ENCODE results near the gene PLIN3. TPM values are rescaled to one million over a fixed set of nuclear protein-coding genes. Genes with fewer than 3 reads are reported as not detected.
"Not testable (repeated sequence)": the region's sequence is repeated elsewhere in the genome, so short reads cannot be mapped to it uniquely, and the experiment has no call there.

Gene PLIN3
- total and polyA plus RNA-seq, 2 donors (not counting 1 experiment from before 2014, with no cell fraction given) = 27.6 to 34.3 TPM

- no peak for ATAC-seq (ENCODE audit: low read depth)
- Histone ChIP-seq H3K27me3 (replicated peaks in 1 of 4; ENCODE audit: control extremely low read depth in 1 of 4, control insufficient read depth in 3 of 4, insufficient read depth in 4 of 4, low read length in 3 of 4) (no peaks in the 10 kb centered on the region), H3K9ac (ENCODE audit: low read length) (no peak overlapping the region), H3K36me3 (replicated peaks in 1 of 2; ENCODE audit: control extremely low read depth in 1 of 2, control insufficient read depth in 1 of 2, extremely low read depth in 1 of 2, insufficient read depth in 2 of 2, low read length in 1 of 2) (no peaks in the 10 kb centered on the region), H3K4me3 (ENCODE audit: control extremely low read depth in 1 of 5, extremely low read depth in 1 of 5, insufficient read depth in 1 of 5, low read depth in 2 of 5, low read length in 4 of 5) (no peak overlapping the region), H3K9me3 (ENCODE audit: control extremely low read depth in 1 of 3, control insufficient read depth in 2 of 3, insufficient read depth in 1 of 3, low read length in 2 of 3) (no peaks in the 10 kb centered on the region), H3K4me2 (replicated peaks; ENCODE audit: low read depth, low read length, poor library complexity, severe bottlenecking) (no peak overlapping the region), H3K27ac (ENCODE audit: low read length in 2 of 2) (peak overlapping the region in 1 of 2 donors; percentile 2), H3K4me1 (ENCODE audit: control insufficient read depth in 2 of 2, insufficient read depth in 2 of 2, low read length in 2 of 2) (peaks cover 17 to 39% of the 10 kb centered on the region in 2 donors), H4K20me1 (ENCODE audit: control insufficient read depth, insufficient read depth, low read length, poor library complexity, severe bottlenecking) (peaks cover 15% of the 10 kb centered on the region), H2AFZ (ENCODE audit: insufficient read depth, low read depth, low read length, poor library complexity, severe bottlenecking) (no peak overlapping the region), H3K79me2 (ENCODE audit: control insufficient read depth, insufficient read depth, low read length) (peaks cover 35% of the 10 kb centered on the region)
- intact Hi-C loops (cut with micrococcal nuclease) = no loop called here
- ChIA-PET CTCF (interaction anchor here (11.1 kb wide), 1 partner anchor 23 kb away, joined by 135 read pairs; no protein-coding TSS in a partner anchor), POLR2A (no interaction called here)
- TF ChIP-seq EZH2 (IDR thresholded peaks at IDR 0.05; ENCODE audit: borderline replicate concordance, insufficient read depth, low read depth, low read length, poor library complexity, severe bottlenecking) (no peak), CTCF (IDR thresholded peaks at IDR 0.05) (no peak)
- Mint-ChIP-seq H3K4me3 (peak overlapping the region; percentile 56), H3K4me1 (peaks cover 29% of the 10 kb centered on the region), H3K27me3 (no peaks in the 10 kb centered on the region), H3K27ac (peak overlapping the region; percentile 70), H3K9me3 (ENCODE audit: insufficient read depth) (no peaks in the 10 kb centered on the region)
- no peak for DNase-seq
- WGBS (ENCODE audit: insufficient coverage) = 60% methylated on average over 1 of the region's 5 CpGs
Measured at GRCh38 chr19:4832776-4833175, 34.7 kb downstream of the PLIN3 start.

GRCh38 chr19:4831979-4832340 lies 35.5 kb downstream of the PLIN3 start:
- Histone ChIP-seq H3K4me1 (ENCODE audit: control insufficient read depth in 2 of 2, insufficient read depth in 2 of 2, low read length in 2 of 2) (peaks cover 17 to 41% of the 10 kb centered on the region in 2 donors), H3K27ac (ENCODE audit: low read length in 2 of 2) (peak overlapping the region; percentile 91 to 92), H3K4me3 (ENCODE audit: control extremely low read depth in 1 of 5, extremely low read depth in 1 of 5, insufficient read depth in 1 of 5, low read depth in 2 of 5, low read length in 4 of 5) (peak overlapping the region; percentile 84 to 96 (median 89)), H2AFZ (ENCODE audit: insufficient read depth, low read depth, low read length, poor library complexity, severe bottlenecking) (peak overlapping the region; percentile 75), H3K4me2 (replicated peaks; ENCODE audit: low read depth, low read length, poor library complexity, severe bottlenecking) (peak overlapping the region; percentile 93), H3K79me2 (ENCODE audit: control insufficient read depth, insufficient read depth, low read length) (peaks cover 41% of the 10 kb centered on the region), H4K20me1 (ENCODE audit: control insufficient read depth, insufficient read depth, low read length, poor library complexity, severe bottlenecking) (peaks cover 17% of the 10 kb centered on the region), H3K9ac (ENCODE audit: low read length) (peak overlapping the region; percentile 87)
- Mint-ChIP-seq H3K4me3 (peak overlapping the region; percentile 93), H3K27ac (peak overlapping the region; percentile 93), H3K4me1 (peaks cover 30% of the 10 kb centered on the region)
- ATAC-seq (ENCODE audit: low read depth); H3K36me3 ChIP-seq (replicated peaks in 1 of 2; ENCODE audit: control extremely low read depth in 1 of 2, control insufficient read depth in 1 of 2, extremely low read depth in 1 of 2, insufficient read depth in 2 of 2, low read length in 1 of 2); intact Hi-C loops (cut with micrococcal nuclease); H3K27me3 ChIP-seq (replicated peaks in 1 of 4; ENCODE audit: control extremely low read depth in 1 of 4, control insufficient read depth in 3 of 4, insufficient read depth in 4 of 4, low read length in 3 of 4); H3K9me3 Mint-ChIP-seq (ENCODE audit: insufficient read depth); H3K9me3 ChIP-seq (ENCODE audit: control extremely low read depth in 1 of 3, control insufficient read depth in 2 of 3, insufficient read depth in 1 of 3, low read length in 2 of 3); H3K27me3 Mint-ChIP-seq; DNase-seq: not testable (repeated sequence)
- ChIA-PET CTCF (interaction anchor here (1.0 to 11.1 kb wide), 5 partner anchors 19 to 41 kb away, joined by 3 to 135 read pairs (median 4); partner anchors contain the start of gene FEM1A), POLR2A (interaction anchor here (0.7 kb wide), 1 partner anchor 14 kb away, joined by 4 read pairs; no protein-coding TSS in a partner anchor)
- 86% methylated on average over 2 of the region's 9 CpGs for WGBS (ENCODE audit: insufficient coverage)
